ENCODE results near the gene SSH2. TPM values are rescaled to one million over a fixed set of nuclear protein-coding genes. Genes with fewer than 3 reads are reported as not detected.
"Not testable (repeated sequence)": the region's sequence is repeated elsewhere in the genome, so short reads cannot be mapped to it uniquely, and the experiment has no call there.

The SSH2 gene
- total and polyA plus RNA-seq, 9 of the 15 experiments (the other 6 are each of a cell fraction or from before 2014, with no cell fraction given): 3.9 to 16.1 (median 10.2) TPM

GRCh38 chr17:29857105-29857504 lies 72.9 kb downstream of the SSH2 start:
- H4K20me1 ChIP-seq (replicated peaks; ENCODE audit: control insufficient read depth, insufficient read depth, low read length); H3K27ac ChIP-seq (ENCODE audit: extremely low read depth, low read depth, low read length); H3K4me1 ChIP-seq (replicated peaks in 1 of 2; ENCODE audit: control insufficient read depth in 2 of 2, insufficient read depth in 2 of 2, low read length in 2 of 2); H3K9ac ChIP-seq (ENCODE audit: insufficient read depth in 1 of 2, low read depth in 2 of 2, low read length in 2 of 2); intact Hi-C loops (cut with micrococcal nuclease); CTCF ChIA-PET (ENCODE audit: low intra/inter-chr PET ratio); POLR2A ChIA-PET; DNase-seq (ENCODE audit: extremely low read depth in 1 of 4, low spot score in 3 of 4); FAIRE-seq; H3K9me1 ChIP-seq (ENCODE audit: control insufficient read depth, insufficient read depth, low read length); H3K36me3 ChIP-seq (ENCODE audit: control insufficient read depth, insufficient read depth, low read length); H2AFZ ChIP-seq (ENCODE audit: low read depth, low read length); H3K79me2 ChIP-seq (ENCODE audit: control insufficient read depth, insufficient read depth, low read length); H3K9me3 ChIP-seq (replicated peaks; ENCODE audit: control insufficient read depth, insufficient read depth, low read depth, low read length); H3K4me2 ChIP-seq (ENCODE audit: insufficient read depth, low read length); BruUV-seq (replicated peaks); in situ Hi-C loops (cut with MboI); ATAC-seq; H3K27me3 ChIP-seq (ENCODE audit: control insufficient read depth in 2 of 2, insufficient read depth in 2 of 2, low read length in 2 of 2); H3K4me3 ChIP-seq: not testable (repeated sequence)
- TF ChIP-seq CC2D1A (IDR thresholded peaks at IDR 0.05): peak; percentile 15; the same call in 1 of the 2 replicates
- peak; percentile 48; the same call in 1 of the 2 replicates for TF ChIP-seq ZNF766 (CRISPR knock-in tag; conservative IDR thresholded peaks at IDR 0.05)
- TF ChIP-seq ZNF431 (CRISPR knock-in tag; IDR thresholded peaks at IDR 0.05): peak; percentile 94
- WGBS (ENCODE audit: insufficient coverage, low coverage, missing lambda C conversion rate): 73% methylated on average over 4 of the region's 4 CpGs

GRCh38 chr17:29855686-29856085 lies 74.3 kb downstream of the SSH2 start:
- no peaks in the 10 kb centered on the region for H3K79me2 ChIP-seq (ENCODE audit: control insufficient read depth, insufficient read depth, low read length)
- POLR2A ChIA-PET: interaction anchor here (0.8 kb wide), 1 partner anchor 17 kb away, joined by 4 read pairs; no protein-coding TSS in a partner anchor
- WGBS (ENCODE audit: insufficient coverage, low coverage, missing lambda C conversion rate): 10% methylated on average over 1 of the region's 1 CpG
- no peak overlapping the region for H3K27ac ChIP-seq (ENCODE audit: extremely low read depth, low read depth, low read length)
- no peaks in the 10 kb centered on the region for H3K36me3 ChIP-seq (ENCODE audit: control insufficient read depth, insufficient read depth, low read length)
- CTCF ChIA-PET (ENCODE audit: low intra/inter-chr PET ratio): no interaction called here
- FAIRE-seq (no peak), ATAC-seq (no peak), DNase-seq (ENCODE audit: extremely low read depth in 1 of 4, low spot score in 3 of 4) (no peak)
- H2AFZ ChIP-seq (ENCODE audit: low read depth, low read length): no peak overlapping the region
- H3K4me3 ChIP-seq: no peak overlapping the region
- no peaks in the 10 kb centered on the region for H4K20me1 ChIP-seq (replicated peaks; ENCODE audit: control insufficient read depth, insufficient read depth, low read length)
- no peaks in the 10 kb centered on the region for H3K27me3 ChIP-seq (ENCODE audit: control insufficient read depth in 2 of 2, insufficient read depth in 2 of 2, low read length in 2 of 2)
- H3K4me2 ChIP-seq (ENCODE audit: insufficient read depth, low read length): no peak overlapping the region
- in situ Hi-C loops (cut with MboI) (no loop called here), intact Hi-C loops (cut with micrococcal nuclease) (no loop called here)
- no peaks in the 10 kb centered on the region for H3K9me3 ChIP-seq (replicated peaks; ENCODE audit: control insufficient read depth, insufficient read depth, low read depth, low read length)
- H3K9ac ChIP-seq (ENCODE audit: insufficient read depth in 1 of 2, low read depth in 2 of 2, low read length in 2 of 2): no peak overlapping the region
- H3K9me1 ChIP-seq (ENCODE audit: control insufficient read depth, insufficient read depth, low read length): no peaks in the 10 kb centered on the region
- H3K4me1 ChIP-seq (replicated peaks in 1 of 2; ENCODE audit: control insufficient read depth in 2 of 2, insufficient read depth in 2 of 2, low read length in 2 of 2): peaks cover 0 to 2% of the 10 kb centered on the region in 2 experiments; a peak in 1 of 5 replicates
- BruUV-seq (replicated peaks): no TSS peak
- TF ChIP-seq TCF7L2 (IDR thresholded peaks at IDR 0.05; ENCODE audit: low read depth, low read length) (no peak), DIDO1 (tag; IDR thresholded peaks at IDR 0.05; ENCODE audit: low read depth) (no peak), RAD21 (CRISPR knock-in tag; conservative IDR thresholded peaks at IDR 0.05 in 1 of 2, IDR thresholded peaks at IDR 0.05 in 1 of 2) (no peak), ZBTB12 (CRISPR knock-in tag; IDR thresholded peaks at IDR 0.05) (no peak), LEF1 (IDR thresholded peaks at IDR 0.05) (no peak), TBL1XR1 (IDR thresholded peaks at IDR 0.05; ENCODE audit: low read length in 2 of 2) (no peak)
